SK-N-SH (cell line): ENCODE measurements around the gene RAD23A. TPM values are rescaled to one million over a fixed set of nuclear protein-coding genes. Genes with fewer than 3 reads are reported as not detected.

Source experiments
- ELF1 ChIP-seq: IDR thresholded peaks from 2 replicates; pipeline ENCODE4 v1.4.0; 2012
- FOSL2 ChIP-seq: IDR thresholded peaks from 2 replicates; pipeline ENCODE4 v1.4.0; 2012; ENCODE audit warnings: low read depth, mild to moderate bottlenecking, moderate library complexity, borderline replicate concordance
- FOXJ3 ChIP-seq: sonication (generic); formaldehyde crosslinking; IDR thresholded peaks from 2 replicates; pipeline ENCODE4 v1.5.1; 2020; ENCODE audit warnings: mild to moderate bottlenecking, missing genetic modification reagents
- GABPA ChIP-seq: IDR thresholded peaks from 2 replicates; pipeline ENCODE4 v1.4.0; 2012; ENCODE audit warnings: low read depth, mild to moderate bottlenecking
- GATA2 ChIP-seq: sonication (generic); formaldehyde crosslinking; IDR thresholded peaks from 2 replicates; pipeline ENCODE4 v1.5.0; 2020; ENCODE audit warnings: mild to moderate bottlenecking, missing genetic modification reagents
- NRF1 ChIP-seq: IDR thresholded peaks from 2 replicates; pipeline ENCODE4 v1.6.1; 2012; ENCODE audit warnings: low read depth, mild to moderate bottlenecking, low read length
- RFX5 ChIP-seq: IDR thresholded peaks from 2 replicates; pipeline ENCODE4 v1.6.1; 2012; ENCODE audit warnings: mild to moderate bottlenecking, improper control_type of control experiment, low read length
- SIN3A ChIP-seq: IDR thresholded peaks from 2 replicates; pipeline ENCODE4 v1.6.1; 2012; ENCODE audit warnings: low read depth, mild to moderate bottlenecking, low read length, moderate library complexity, borderline replicate concordance
- TAF1 ChIP-seq: IDR thresholded peaks from 2 replicates; pipeline ENCODE4 v1.6.1; 2012; ENCODE audit warnings: low read depth, mild to moderate bottlenecking, low read length, moderate library complexity, borderline replicate concordance
- TEAD4 ChIP-seq: IDR thresholded peaks from 2 replicates; pipeline ENCODE4 v1.4.0; 2012; ENCODE audit warnings: mild to moderate bottlenecking, borderline replicate concordance; ENCODE audit not compliant: insufficient read depth
- YY1 ChIP-seq: IDR thresholded peaks from 2 replicates; pipeline ENCODE4 v1.4.0; 2012; ENCODE audit warnings: low read depth, mild to moderate bottlenecking
- polyA plus RNA-seq, 3 experiments: library from polyadenylated mRNA; depleted of rRNA; stranded (reverse); fragments of >200 nt; gene quantifications; 2 replicates each; pipeline ENCODE4 v1.2.3, GENCODE V29; 2012
- TF ChIP-seq, protein P1 (sequence below): fragments of 150-350 bp; IDR thresholded peaks from 2 replicates; pipeline ENCODE4 v1.6.1; 2016; ENCODE audit warnings: mild to moderate bottlenecking, low read depth, low read length
- TF ChIP-seq, protein P2 (sequence below): IDR thresholded peaks from 2 replicates; pipeline ENCODE4 v1.6.1; 2012; ENCODE audit warnings: mild to moderate bottlenecking, low read depth, low read length, moderate library complexity
- TF ChIP-seq, protein P3 (sequence below): IDR thresholded peaks from 2 replicates; pipeline ENCODE4 v1.4.0; 2012; ENCODE audit warnings: low read depth, borderline replicate concordance
- TF ChIP-seq, protein P4 (sequence below): IDR thresholded peaks from 2 replicates; pipeline ENCODE4 v1.4.0; 2012; ENCODE audit warnings: low read depth

Gene RAD23A
- polyA plus RNA-seq, 1 of the 3 experiments (the other 2 are of a cell fraction), result 116 TPM

DNA sequence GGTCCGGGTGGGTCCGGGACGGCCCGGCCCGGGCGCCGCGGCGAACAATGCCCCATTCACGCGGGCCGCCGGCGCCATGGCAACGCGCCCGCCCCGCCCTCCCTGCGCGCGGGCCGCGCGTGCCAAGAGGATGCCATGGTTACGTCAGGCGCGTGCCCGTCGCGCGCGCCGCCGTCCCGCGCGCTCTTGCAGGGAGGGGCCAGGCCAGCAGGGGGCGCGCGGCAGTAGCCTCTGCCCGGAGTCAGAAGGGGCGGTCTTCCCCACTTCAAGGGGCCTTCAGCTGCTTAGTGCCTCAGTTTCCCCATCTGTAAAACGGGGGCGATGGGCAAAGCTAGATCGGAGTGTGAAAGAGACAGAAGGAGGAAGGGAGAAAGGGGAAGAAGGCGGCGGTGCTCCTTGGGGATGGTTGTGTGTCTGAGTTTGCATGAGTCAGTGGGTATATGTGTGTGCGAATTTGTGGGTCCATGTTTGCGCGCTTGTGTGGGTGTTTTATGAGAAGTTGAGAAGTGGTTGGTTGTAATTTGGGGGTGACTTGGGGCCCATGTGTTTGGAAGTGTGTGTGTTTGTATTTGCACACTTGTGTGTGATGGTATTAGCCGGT, 38.0 kb downstream of the RAD23A start (continued):
- TF ChIP-seq GABPA, result no peak
- TF ChIP-seq, protein P1, sequence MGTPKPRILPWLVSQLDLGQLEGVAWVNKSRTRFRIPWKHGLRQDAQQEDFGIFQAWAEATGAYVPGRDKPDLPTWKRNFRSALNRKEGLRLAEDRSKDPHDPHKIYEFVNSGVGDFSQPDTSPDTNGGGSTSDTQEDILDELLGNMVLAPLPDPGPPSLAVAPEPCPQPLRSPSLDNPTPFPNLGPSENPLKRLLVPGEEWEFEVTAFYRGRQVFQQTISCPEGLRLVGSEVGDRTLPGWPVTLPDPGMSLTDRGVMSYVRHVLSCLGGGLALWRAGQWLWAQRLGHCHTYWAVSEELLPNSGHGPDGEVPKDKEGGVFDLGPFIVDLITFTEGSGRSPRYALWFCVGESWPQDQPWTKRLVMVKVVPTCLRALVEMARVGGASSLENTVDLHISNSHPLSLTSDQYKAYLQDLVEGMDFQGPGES, result no peak
- TF ChIP-seq NRF1, result peak; percentile 52
- TF ChIP-seq FOXJ3 (CRISPR knock-in tag), result no peak
- TF ChIP-seq TEAD4, result no peak
- no peak for TF ChIP-seq FOSL2
- no peak for TF ChIP-seq GATA2
- TF ChIP-seq YY1, result no peak
- TF ChIP-seq, protein P2, sequence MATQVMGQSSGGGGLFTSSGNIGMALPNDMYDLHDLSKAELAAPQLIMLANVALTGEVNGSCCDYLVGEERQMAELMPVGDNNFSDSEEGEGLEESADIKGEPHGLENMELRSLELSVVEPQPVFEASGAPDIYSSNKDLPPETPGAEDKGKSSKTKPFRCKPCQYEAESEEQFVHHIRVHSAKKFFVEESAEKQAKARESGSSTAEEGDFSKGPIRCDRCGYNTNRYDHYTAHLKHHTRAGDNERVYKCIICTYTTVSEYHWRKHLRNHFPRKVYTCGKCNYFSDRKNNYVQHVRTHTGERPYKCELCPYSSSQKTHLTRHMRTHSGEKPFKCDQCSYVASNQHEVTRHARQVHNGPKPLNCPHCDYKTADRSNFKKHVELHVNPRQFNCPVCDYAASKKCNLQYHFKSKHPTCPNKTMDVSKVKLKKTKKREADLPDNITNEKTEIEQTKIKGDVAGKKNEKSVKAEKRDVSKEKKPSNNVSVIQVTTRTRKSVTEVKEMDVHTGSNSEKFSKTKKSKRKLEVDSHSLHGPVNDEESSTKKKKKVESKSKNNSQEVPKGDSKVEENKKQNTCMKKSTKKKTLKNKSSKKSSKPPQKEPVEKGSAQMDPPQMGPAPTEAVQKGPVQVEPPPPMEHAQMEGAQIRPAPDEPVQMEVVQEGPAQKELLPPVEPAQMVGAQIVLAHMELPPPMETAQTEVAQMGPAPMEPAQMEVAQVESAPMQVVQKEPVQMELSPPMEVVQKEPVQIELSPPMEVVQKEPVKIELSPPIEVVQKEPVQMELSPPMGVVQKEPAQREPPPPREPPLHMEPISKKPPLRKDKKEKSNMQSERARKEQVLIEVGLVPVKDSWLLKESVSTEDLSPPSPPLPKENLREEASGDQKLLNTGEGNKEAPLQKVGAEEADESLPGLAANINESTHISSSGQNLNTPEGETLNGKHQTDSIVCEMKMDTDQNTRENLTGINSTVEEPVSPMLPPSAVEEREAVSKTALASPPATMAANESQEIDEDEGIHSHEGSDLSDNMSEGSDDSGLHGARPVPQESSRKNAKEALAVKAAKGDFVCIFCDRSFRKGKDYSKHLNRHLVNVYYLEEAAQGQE, result no peak
- TF ChIP-seq, protein P3, sequence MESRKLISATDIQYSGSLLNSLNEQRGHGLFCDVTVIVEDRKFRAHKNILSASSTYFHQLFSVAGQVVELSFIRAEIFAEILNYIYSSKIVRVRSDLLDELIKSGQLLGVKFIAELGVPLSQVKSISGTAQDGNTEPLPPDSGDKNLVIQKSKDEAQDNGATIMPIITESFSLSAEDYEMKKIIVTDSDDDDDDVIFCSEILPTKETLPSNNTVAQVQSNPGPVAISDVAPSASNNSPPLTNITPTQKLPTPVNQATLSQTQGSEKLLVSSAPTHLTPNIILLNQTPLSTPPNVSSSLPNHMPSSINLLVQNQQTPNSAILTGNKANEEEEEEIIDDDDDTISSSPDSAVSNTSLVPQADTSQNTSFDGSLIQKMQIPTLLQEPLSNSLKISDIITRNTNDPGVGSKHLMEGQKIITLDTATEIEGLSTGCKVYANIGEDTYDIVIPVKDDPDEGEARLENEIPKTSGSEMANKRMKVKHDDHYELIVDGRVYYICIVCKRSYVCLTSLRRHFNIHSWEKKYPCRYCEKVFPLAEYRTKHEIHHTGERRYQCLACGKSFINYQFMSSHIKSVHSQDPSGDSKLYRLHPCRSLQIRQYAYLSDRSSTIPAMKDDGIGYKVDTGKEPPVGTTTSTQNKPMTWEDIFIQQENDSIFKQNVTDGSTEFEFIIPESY, result no peak
- TF ChIP-seq, protein P4, sequence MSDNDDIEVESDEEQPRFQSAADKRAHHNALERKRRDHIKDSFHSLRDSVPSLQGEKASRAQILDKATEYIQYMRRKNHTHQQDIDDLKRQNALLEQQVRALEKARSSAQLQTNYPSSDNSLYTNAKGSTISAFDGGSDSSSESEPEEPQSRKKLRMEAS, result no peak
- no peak for TF ChIP-seq RFX5
- no peak for TF ChIP-seq TAF1
- TF ChIP-seq SIN3A, result no peak; the same call in 1 of the 2 replicates
- no peak for TF ChIP-seq ELF1
